Measurements from ENCODE around the gene PRKCA.

- TF ChIP-seq, protein P1, sequence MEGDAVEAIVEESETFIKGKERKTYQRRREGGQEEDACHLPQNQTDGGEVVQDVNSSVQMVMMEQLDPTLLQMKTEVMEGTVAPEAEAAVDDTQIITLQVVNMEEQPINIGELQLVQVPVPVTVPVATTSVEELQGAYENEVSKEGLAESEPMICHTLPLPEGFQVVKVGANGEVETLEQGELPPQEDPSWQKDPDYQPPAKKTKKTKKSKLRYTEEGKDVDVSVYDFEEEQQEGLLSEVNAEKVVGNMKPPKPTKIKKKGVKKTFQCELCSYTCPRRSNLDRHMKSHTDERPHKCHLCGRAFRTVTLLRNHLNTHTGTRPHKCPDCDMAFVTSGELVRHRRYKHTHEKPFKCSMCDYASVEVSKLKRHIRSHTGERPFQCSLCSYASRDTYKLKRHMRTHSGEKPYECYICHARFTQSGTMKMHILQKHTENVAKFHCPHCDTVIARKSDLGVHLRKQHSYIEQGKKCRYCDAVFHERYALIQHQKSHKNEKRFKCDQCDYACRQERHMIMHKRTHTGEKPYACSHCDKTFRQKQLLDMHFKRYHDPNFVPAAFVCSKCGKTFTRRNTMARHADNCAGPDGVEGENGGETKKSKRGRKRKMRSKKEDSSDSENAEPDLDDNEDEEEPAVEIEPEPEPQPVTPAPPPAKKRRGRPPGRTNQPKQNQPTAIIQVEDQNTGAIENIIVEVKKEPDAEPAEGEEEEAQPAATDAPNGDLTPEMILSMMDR (IDR thresholded peaks at IDR 0.05), result no peak
- TF ChIP-seq POLR2A (IDR thresholded peaks at IDR 0.05), result no peak
Observed at GRCh38 chr17:66292353-66292752, 10.1 kb upstream of the PRKCA start.

Measured in uterus (tissue), 2 donors.